Adrenal gland (tissue), 12 donors: ENCODE results near the gene HSPA8. TPM values are rescaled to one million over a fixed set of nuclear protein-coding genes. Genes with fewer than 3 reads are reported as not detected.

Experiments
- DNase-seq, 7 donors: peaks; one replicate each; pipeline ENCODE4 v3.0.0-alpha.2; 2019 to 2020
- H3K27ac ChIP-seq, 5 donors: fragments of 200-600 bp; sonication (generic) in 4 of 5; 1 replicate in 3 of 5; 2 replicates in 2 of 5; pipeline versions ENCODE4 v1.5.1 to v1.8.0; 2016 to 2020; ENCODE audit warnings: mild to moderate bottlenecking in 1 of 5
- H3K27me3 ChIP-seq: fragments of 200-600 bp; 2 replicates; pipeline ENCODE4 v1.8.0; 2021
- H3K36me3 ChIP-seq, 2 donors: fragments of 200-600 bp; replicated peaks in 1 of 2; 1 replicate in 1 of 2; 2 replicates in 1 of 2; pipeline versions ENCODE4 v1.5.1 to v1.8.0; 2018 to 2022
- H3K4me1 ChIP-seq, 2 donors: fragments of 200-600 bp; replicated peaks in 1 of 2; 1 replicate in 1 of 2; 2 replicates in 1 of 2; pipeline versions ENCODE4 v1.5.1 to v1.8.0; 2018 to 2021
- H3K4me3 ChIP-seq, 4 donors: fragments of 200-600 bp; sonication (generic) in 3 of 4; one replicate each; pipeline ENCODE4 v1.5.1; 2016 to 2018
- H3K9me3 ChIP-seq, 3 donors: fragments of 200-600 bp; sonication (generic) in 1 of 3; replicated peaks in 1 of 3; 1 replicate in 2 of 3; 2 replicates in 1 of 3; pipeline versions ENCODE4 v1.5.1 to v1.8.0; 2016 to 2021
- CTCF ChIP-seq, 6 experiments: fragments of 450-650 bp in 4 of 6; fragments of 200-600 bp in 2 of 6; sonication (generic) in 1 of 6; IDR thresholded peaks; 1 replicate in 5 of 6; 2 replicates in 1 of 6; pipeline versions ENCODE4 v1.5.1 to v1.8.0; 2016 to 2021; ENCODE audit warnings: antibody characterized with exemption in 6 of 6, mild to moderate bottlenecking in 2 of 6, moderate library complexity in 1 of 6
- POLR2A ChIP-seq, 2 donors: fragments of 450-650 bp; IDR thresholded peaks; one replicate each; pipeline ENCODE4 v1.6.1; 2017; ENCODE audit warnings: antibody characterized with exemption in 2 of 2, mild to moderate bottlenecking in 2 of 2, moderate library complexity in 1 of 2
- WGBS, 4 donors: extraction: QIAGEN DNeasy Blood & Tissue Kit in 2 of 4; methylation state at CpG; one replicate each; pipeline versions ENCODE4 v1.1.5 to v1.1.7; 2013 to 2017; 5-methylcytosine and 5-hydroxymethylcytosine counted together
- intact Hi-C, 2 donors: fragments of 100-400 bp; cut with DNase I; formaldehyde crosslinking; loops; one replicate each; pipeline versions ENCODE4 v1.14.1 to v1.15.0; 2022 to 2023
- polyA plus RNA-seq, 3 donors: library from polyadenylated mRNA; stranded (reverse); fragments of 200-250 nt in 2 of 3; fragments of 350-450 nt in 1 of 3; fragmentation: Illumina TruSeq in 1 of 3; extraction: RNeasy Lipid Tissue Mini Kit (QIAGEN cat#74804) in 1 of 3; gene quantifications; one replicate each; pipeline ENCODE4 v1.2.3, GENCODE V29; 2013 to 2014
- total RNA-seq, 9 donors: library from RNA; depleted of rRNA in 4 of 9; stranded (reverse); fragments of >200 nt in 4 of 9; fragments of 120-200 nt in 1 of 9; fragmentation: NEBNext Ultra II Directional in 1 of 9; extraction: Animal tissue kit (Norgen Biotek cat#: 25700) in 1 of 9; gene quantifications; one replicate each; pipeline versions ENCODE4 v1.1.0 to v1.2.4, GENCODE V29; 2013 to 2023
- donor health status: healthy with polysubstance abuse.
- donor health status: Bipolar disorder and iron deficiency.
- donor health status: DM: yes; HTN: yes; CAD: no.
- donor health status: DM: no; HTN: no; CAD: no.
- donor health status: DM: no; HTN: no; CAD: no.
- donor health status: DM: yes; HTN: yes; CAD: no.

The HSPA8 gene
- total and polyA plus RNA-seq, 12 donors, result 81.6 to 4,262 (median 820) TPM

- Histone ChIP-seq H3K4me3 (no peak overlapping the region), H3K27ac (no peak overlapping the region), H3K9me3 (no peaks in the 10 kb centered on the region), H3K4me1 (peaks cover 0 to 10% of the 10 kb centered on the region in 2 donors), H3K36me3 (peaks cover 0 to 26% of the 10 kb centered on the region in 2 donors), H3K27me3 (no peaks in the 10 kb centered on the region)
- 93 to 97% (median 96%) methylated on average over 9 of the region's 9 CpGs for WGBS, 4 donors
- intact Hi-C loops, result no loop called here
- TF ChIP-seq POLR2A (IDR thresholded peaks at IDR 0.05) (no peak), CTCF (IDR thresholded peaks at IDR 0.05) (no peak)
- DNase-seq, result no peak
Observed at GRCh38 chr11:123051146-123051545, 10.8 kb downstream of the HSPA8 start.

GRCh38 chr11:123047947-123048293 is 14.0 kb downstream of the HSPA8 start:
- H3K9me3 ChIP-seq, result no peaks in the 10 kb centered on the region
- H3K27ac ChIP-seq, result no peak overlapping the region
- intact Hi-C loops, result no loop called here
- no peak overlapping the region for H3K4me3 ChIP-seq
- H3K36me3 ChIP-seq, result peaks cover 0 to 1% of the 10 kb centered on the region in 2 donors
- no peaks in the 10 kb centered on the region for H3K27me3 ChIP-seq
- no peaks in the 10 kb centered on the region for H3K4me1 ChIP-seq
- WGBS, 4 donors, result 86 to 95% (median 92%) methylated on average over 3 of the region's 3 CpGs
- no peak for DNase-seq
- no peak for TF ChIP-seq POLR2A (IDR thresholded peaks at IDR 0.05)
- no peak for TF ChIP-seq CTCF (IDR thresholded peaks at IDR 0.05)

- Histone ChIP-seq H3K4me3 (no peak overlapping the region), H3K27ac (no peak overlapping the region), H3K36me3 (no peaks in the 10 kb centered on the region), H3K4me1 (no peaks in the 10 kb centered on the region), H3K9me3 (no peaks in the 10 kb centered on the region), H3K27me3 (no peaks in the 10 kb centered on the region)
- no peak for DNase-seq
- intact Hi-C loops, result no loop called here
- 85 to 89% (median 86%) methylated on average over 18 of the region's 18 CpGs for WGBS, 4 donors
- TF ChIP-seq CTCF (IDR thresholded peaks at IDR 0.05), result no peak
Observed at GRCh38 chr11:123047266-123047946, 14.5 kb downstream of the HSPA8 start.

- intact Hi-C loops, result no loop called here
- DNase-seq, result peak in 1 of 7 donors; percentile 32
- no peak overlapping the region for H3K27ac ChIP-seq
- no peaks in the 10 kb centered on the region for H3K27me3 ChIP-seq
- TF ChIP-seq CTCF (IDR thresholded peaks at IDR 0.05), result no peak
- TF ChIP-seq POLR2A (IDR thresholded peaks at IDR 0.05), result no peak
- no peaks in the 10 kb centered on the region for H3K4me1 ChIP-seq
- H3K9me3 ChIP-seq, result no peaks in the 10 kb centered on the region
- 76 to 84% (median 82%) methylated on average over 5 of the region's 5 CpGs for WGBS, 4 donors
- no peaks in the 10 kb centered on the region for H3K36me3 ChIP-seq
- H3K4me3 ChIP-seq, result no peak overlapping the region
Observed at GRCh38 chr11:123046473-123047259, 15.3 kb downstream of the HSPA8 start.
